HepG2 (cell line): ENCODE results near the gene ABCB4.

Experiments
- CBFB ChIP-seq: sonication (generic); formaldehyde crosslinking; IDR thresholded peaks from 2 replicates; pipeline ENCODE4 v1.4.0; 2020; ENCODE audit warnings: missing genetic modification reagents
- EHMT2 ChIP-seq: fragments of 200-600 bp; sonication (generic); IDR thresholded peaks from 2 replicates; pipeline ENCODE4 v1.7.0; 2017; ENCODE audit warnings: antibody characterized with exemption, low read depth, low read length, borderline replicate concordance
- MIER2 ChIP-seq: IDR thresholded peaks from 2 replicates; pipeline ENCODE4 v1.6.1; 2016; ENCODE audit warnings: missing biosample characterization, missing genetic modification reagents
- NFRKB ChIP-seq: fragments of 450-650 bp; IDR thresholded peaks from 2 replicates; pipeline ENCODE4 v1.6.1; 2017
- ZBTB7B ChIP-seq: sonication (generic); formaldehyde crosslinking; IDR thresholded peaks from 2 replicates; pipeline ENCODE4 v1.4.0; 2020; ENCODE audit warnings: missing genetic modification reagents

DNA sequence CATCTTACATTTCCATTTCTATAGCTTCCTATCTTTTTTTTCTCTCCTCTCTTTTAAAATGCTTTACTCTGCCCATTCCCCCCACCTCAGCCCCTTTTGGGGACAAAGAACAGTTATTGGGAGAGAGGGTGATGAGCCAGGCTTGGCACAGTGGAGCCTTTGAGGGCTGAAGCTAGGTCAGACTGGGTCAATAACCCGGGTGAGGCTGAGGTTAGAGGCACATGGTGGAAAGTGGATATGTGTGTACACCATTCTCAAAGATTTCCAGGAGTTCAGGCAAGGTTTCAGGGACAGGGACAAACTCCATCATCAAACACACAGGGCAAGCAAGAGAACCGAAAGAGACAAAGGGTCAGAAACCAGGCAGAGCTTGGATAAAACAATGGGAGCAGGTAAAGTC lies 11.5 kb downstream of the ABCB4 start:
- TF ChIP-seq EHMT2 (peak; percentile 68; the same call in 1 of the 2 replicates), ZBTB7B (CRISPR knock-in tag) (peak; percentile 48; the same call in 1 of the 2 replicates), NFRKB (no peak), CBFB (no peak), MIER2 (CRISPR knock-in tag) (peak; percentile 70; the same call in 1 of the 2 replicates)
